IMR-90 (cell line): ENCODE results near the gene TGFB2. TPM values are rescaled to one million over a fixed set of nuclear protein-coding genes. Genes with fewer than 3 reads are reported as not detected.

Experiments
- ATAC-seq: fragments of 200-7000 bp; cut with Tn5 transposase; 2 replicates; pipeline ENCODE4 v1.9.1; 2020; ENCODE audit warnings: low read depth, mild to moderate bottlenecking, moderate library complexity
- BruUV-seq: library from RNA; stranded (reverse); fragments of 400-500 nt; replicated peaks from 2 replicates; lab custom pipeline; 2021; lab: Mats Ljungman, UMichigan
- CTCF ChIA-PET: fragments of 300-600 bp; formaldehyde crosslinking; extraction: SDS; loops from one replicate; lab custom pipeline; 2021; ENCODE audit warnings: antibody characterized with exemption; lab: Yijun Ruan, JAX
- POLR2A ChIA-PET: fragments of 300-600 bp; sonication (Branson Sonifier 250); formaldehyde crosslinking; loops from one replicate; lab custom pipeline; 2022; ENCODE audit warnings: antibody characterized with exemption; ENCODE audit not compliant: unreplicated experiment; lab: Charles Lee
- DNase-seq: peaks from one replicate; pipeline ENCODE4 v3.0.0; 2013
- H2AFZ ChIP-seq: replicated peaks from 2 replicates; pipeline ENCODE3; 2013; ENCODE audit warnings: low read length, mild to moderate bottlenecking; ENCODE audit not compliant: poor library complexity
- H2AK5ac ChIP-seq: 2 replicates; pipeline ENCODE4 v1.6.1; 2013; ENCODE audit warnings: low read depth, low read length, inconsistent platforms
- H2AK9ac ChIP-seq: replicated peaks from 2 replicates; pipeline ENCODE3; 2013; ENCODE audit warnings: mild to moderate bottlenecking, low read depth, low read length, moderate library complexity; ENCODE audit not compliant: poor library complexity
- H2BK120ac ChIP-seq: 2 replicates; pipeline ENCODE4 v1.6.1; 2013; ENCODE audit warnings: low read depth, low read length, inconsistent platforms
- H2BK15ac ChIP-seq: 3 replicates; pipeline ENCODE4 v1.6.1; 2013; ENCODE audit warnings: low read depth, low read length, inconsistent platforms
- H2BK20ac ChIP-seq: 2 replicates; pipeline ENCODE4 v1.6.1; 2013; ENCODE audit warnings: low read depth, mild to moderate bottlenecking, inconsistent platforms, low read length, moderate library complexity
- H2BK5ac ChIP-seq: 2 replicates; pipeline ENCODE4 v1.6.1; 2013; ENCODE audit warnings: mild to moderate bottlenecking, low read depth, low read length, inconsistent platforms; ENCODE audit not compliant: poor library complexity, severe bottlenecking
- H3K14ac ChIP-seq: replicated peaks from 2 replicates; pipeline ENCODE4 v1.6.1; 2013; ENCODE audit warnings: low read depth, low read length, inconsistent platforms
- H3K18ac ChIP-seq: 2 replicates; pipeline ENCODE4 v1.6.1; 2013; ENCODE audit warnings: low read depth, low read length, control low read depth
- H3K23ac ChIP-seq: 2 replicates; pipeline ENCODE4 v1.6.1; 2013; ENCODE audit warnings: low read depth, low read length, inconsistent platforms
- H3K27ac ChIP-seq: 2 replicates; pipeline ENCODE4 v1.5.1; 2013; ENCODE audit warnings: mild to moderate bottlenecking, control low read depth, low read length; ENCODE audit not compliant: insufficient read depth
- H3K27me3 ChIP-seq: 2 replicates; pipeline ENCODE4 v1.6.1; 2013; ENCODE audit warnings: low read length; ENCODE audit not compliant: control insufficient read depth, insufficient read depth
- H3K36me3 ChIP-seq: 2 replicates; pipeline ENCODE4 v1.6.1; 2013; ENCODE audit warnings: low read length, mixed read lengths; ENCODE audit not compliant: control insufficient read depth, insufficient read depth
- H3K4ac ChIP-seq: 2 replicates; pipeline ENCODE4 v1.6.1; 2013; ENCODE audit warnings: low read depth, low read length, inconsistent platforms
- H3K4me1 ChIP-seq: 2 replicates; pipeline ENCODE4 v1.6.1; 2013; ENCODE audit warnings: low read length, mixed read lengths; ENCODE audit not compliant: control insufficient read depth, insufficient read depth
- H3K4me2 ChIP-seq: 2 replicates; pipeline ENCODE4 v1.6.1; 2013; ENCODE audit warnings: low read depth, mild to moderate bottlenecking, control low read depth, low read length, moderate library complexity
- H3K4me3 ChIP-seq: 2 replicates; pipeline ENCODE4 v1.5.1; 2013; ENCODE audit warnings: low read depth, mild to moderate bottlenecking, control low read depth, low read length, moderate library complexity; ENCODE audit not compliant: insufficient read depth
- H3K56ac ChIP-seq: 2 replicates; pipeline ENCODE4 v1.6.1; 2013; ENCODE audit warnings: low read length, inconsistent platforms; ENCODE audit not compliant: insufficient read depth; ENCODE audit errors: extremely low read depth
- H3K79me1 ChIP-seq, 2 experiments: 2 replicates each; pipeline ENCODE4 v1.6.1; 2013; ENCODE audit warnings: low read length in 2 of 2, inconsistent platforms in 1 of 2, low read depth in 1 of 2
- H3K9ac ChIP-seq: 2 replicates; pipeline ENCODE4 v1.6.1; 2013; ENCODE audit warnings: low read depth, low read length, control low read depth
- H3K9me1 ChIP-seq: 2 replicates; pipeline ENCODE4 v1.6.1; 2013; ENCODE audit warnings: low read length, inconsistent platforms; ENCODE audit not compliant: insufficient read depth
- H3K9me3 ChIP-seq: 2 replicates; pipeline ENCODE4 v1.6.1; 2013; ENCODE audit warnings: low read length; ENCODE audit not compliant: control insufficient read depth, insufficient read depth
- H4K20me1 ChIP-seq: 2 replicates; pipeline ENCODE4 v1.6.1; 2013; ENCODE audit warnings: low read length, inconsistent platforms; ENCODE audit not compliant: insufficient read depth
- H4K5ac ChIP-seq: 2 replicates; pipeline ENCODE4 v1.6.1; 2013; ENCODE audit warnings: mild to moderate bottlenecking, low read depth, low read length, control low read depth
- H4K8ac ChIP-seq, 2 experiments: 2 replicates each; pipeline ENCODE4 v1.6.1; 2013; ENCODE audit warnings: low read depth in 2 of 2, low read length in 2 of 2, control low read depth in 1 of 2, inconsistent platforms in 1 of 2
- H4K91ac ChIP-seq: 2 replicates; pipeline ENCODE4 v1.6.1; 2013; ENCODE audit warnings: low read depth, low read length, inconsistent platforms; ENCODE audit not compliant: insufficient read depth
- BHLHE40 ChIP-seq: fragments of 150-350 bp; IDR thresholded peaks from 2 replicates; pipeline ENCODE4 v1.6.1; 2016; ENCODE audit warnings: mild to moderate bottlenecking, low read depth, low read length
- CEBPB ChIP-seq: IDR thresholded peaks from 2 replicates; pipeline ENCODE4 v1.6.1; 2012; ENCODE audit warnings: low read depth, low read length, improper control_type of control experiment
- MAFK ChIP-seq: IDR thresholded peaks from 2 replicates; pipeline ENCODE4 v1.6.1; 2012; ENCODE audit warnings: low read depth, low read length, improper control_type of control experiment
- MAZ ChIP-seq: IDR thresholded peaks from 2 replicates; pipeline ENCODE4 v1.6.1; 2012; ENCODE audit warnings: low read depth, mild to moderate bottlenecking, low read length, improper control_type of control experiment, moderate library complexity, borderline replicate concordance
- MXI1 ChIP-seq: IDR thresholded peaks from 2 replicates; pipeline ENCODE4 v1.6.1; 2012; ENCODE audit warnings: low read depth, mild to moderate bottlenecking, low read length, moderate library complexity, borderline replicate concordance
- POLR2A ChIP-seq: IDR thresholded peaks from 2 replicates; pipeline ENCODE4 v1.6.1; 2012; ENCODE audit warnings: mild to moderate bottlenecking, low read depth, low read length
- RAD21 ChIP-seq: IDR thresholded peaks from 2 replicates; pipeline ENCODE4 v1.6.1; 2012; ENCODE audit warnings: low read length, improper control_type of control experiment
- RFX5 ChIP-seq: IDR thresholded peaks from 2 replicates; pipeline ENCODE4 v1.8.0; 2012; ENCODE audit warnings: low read depth, mild to moderate bottlenecking, low read length, moderate library complexity
- SMC3 ChIP-seq: fragments of 150-350 bp; IDR thresholded peaks from 2 replicates; pipeline ENCODE4 v1.6.1; 2016; ENCODE audit warnings: low read depth, mild to moderate bottlenecking, antibody characterized with exemption, low read length, moderate library complexity
- WGBS, 2 experiments: methylation state at CpG; one replicate each; pipeline versions ENCODE4 v1.1.5 to v1.1.7; 2013; ENCODE audit warnings: missing lambda C conversion rate in 2 of 2; ENCODE audit not compliant: insufficient read length in 1 of 2; ENCODE audit errors: extremely low coverage in 2 of 2; 5-methylcytosine and 5-hydroxymethylcytosine counted together
- dilution Hi-C: fragments of 300-500 bp; cut with HindIII; formaldehyde crosslinking; loops from one replicate; pipeline ENCODE4 v1.14.3; 2018; ENCODE audit warnings: low sequenced_read_pairs; ENCODE audit not compliant: unreplicated experiment
- in situ Hi-C: fragments of 300-500 bp; cut with MboI; formaldehyde crosslinking; loops from 3 replicates; pipeline ENCODE4 v1.14.3; 2019; ENCODE audit warnings: low sequenced_read_pairs, inconsistent platforms, mixed read lengths
- intact Hi-C: fragments of 100-400 bp; cut with micrococcal nuclease; formaldehyde crosslinking; loops from 2 replicates; pipeline ENCODE4 v1.10.0; 2022
- polyA plus RNA-seq, 3 experiments: library from polyadenylated mRNA; depleted of rRNA; stranded (reverse); fragments of >200 nt; gene quantifications; 2 replicates each; pipeline ENCODE4 v1.2.3, GENCODE V29; 2012; ENCODE audit warnings: low replicate concordance in 1 of 3
- total RNA-seq: library from RNA; depleted of rRNA; stranded (reverse); fragments of >200 nt; gene quantifications from 2 replicates; pipeline ENCODE4 v1.2.3, GENCODE V29; 2012
- TF ChIP-seq, protein P1 (sequence below): conservative IDR thresholded peaks from 2 replicates; pipeline ENCODE4 v1.5.1; 2012; ENCODE audit warnings: mild to moderate bottlenecking, low read depth, low read length, improper control_type of control experiment
- TF ChIP-seq, protein P2 (sequence below): fragments of 150-350 bp; IDR thresholded peaks from 2 replicates; pipeline ENCODE4 v1.6.1; 2017; ENCODE audit warnings: mild to moderate bottlenecking, antibody characterized with exemption, low read length, low read depth
- TF ChIP-seq, protein P3 (sequence below): fragments of 150-350 bp; IDR thresholded peaks from 2 replicates; pipeline ENCODE4 v1.6.1; 2016; ENCODE audit warnings: low read depth, mild to moderate bottlenecking, low read length, moderate library complexity, borderline replicate concordance

Gene TGFB2
- total and polyA plus RNA-seq, 2 of the 4 experiments (the other 2 are of a cell fraction): 3.7 to 3.8 TPM

DNA sequence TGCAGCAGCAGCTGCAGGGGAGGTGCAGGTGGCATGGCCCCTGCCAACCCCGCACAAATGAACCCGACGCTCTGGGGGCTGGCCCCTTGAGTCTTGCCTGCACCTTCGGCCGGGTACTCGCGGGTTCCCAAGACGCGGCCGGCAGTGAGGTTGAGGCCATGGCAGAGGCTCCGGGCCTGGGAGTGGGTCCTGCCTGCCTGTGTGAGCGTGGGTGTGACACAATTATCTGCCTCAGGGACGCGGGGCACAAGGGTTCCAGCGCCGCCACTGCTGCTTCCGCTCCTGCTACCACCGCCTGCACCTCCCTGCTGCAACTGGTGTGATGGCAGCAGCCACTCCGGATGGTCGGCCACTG, 20.9 kb upstream of the TGFB2 start:
- H4K5ac ChIP-seq: no peak overlapping the region
- no peak overlapping the region for H3K56ac ChIP-seq
- WGBS, 2 experiments: 100% methylated on average over 7 of the region's 20 CpGs; no CpG with 5 or more reads in 1 of the 2 experiments
- BruUV-seq: no TSS peak
- no peaks in the 10 kb centered on the region for H3K9me3 ChIP-seq
- DNase-seq (no peak), ATAC-seq (no peak)
- dilution Hi-C loops: no loop called here
- H3K9me1 ChIP-seq: peaks cover 3% of the 10 kb centered on the region; the same call in 1 of the 2 replicates
- H2AK5ac ChIP-seq: no peak overlapping the region
- H3K27ac ChIP-seq: no peak overlapping the region
- H2BK15ac ChIP-seq: no peak overlapping the region
- H2AFZ ChIP-seq: no peak overlapping the region
- no peak overlapping the region for H4K91ac ChIP-seq
- ChIA-PET POLR2A (no interaction called here), CTCF (no interaction called here)
- H2BK20ac ChIP-seq: no peak overlapping the region
- in situ Hi-C loops: loop anchor here (10.0 kb wide), 2 partner anchors 1341 to 1491 kb away; no protein-coding TSS in a partner anchor
- peaks cover 0 to 3% of the 10 kb centered on the region in 2 experiments; a peak in 2 of 4 replicates for H3K79me1 ChIP-seq
- H2BK5ac ChIP-seq: no peak overlapping the region
- peaks cover 2% of the 10 kb centered on the region; the same call in 1 of the 2 replicates for H3K4me1 ChIP-seq
- H3K27me3 ChIP-seq: no peaks in the 10 kb centered on the region
- no peak overlapping the region for H3K4me3 ChIP-seq
- peaks cover 11% of the 10 kb centered on the region for H3K36me3 ChIP-seq
- no peak overlapping the region for H3K4ac ChIP-seq
- H3K23ac ChIP-seq: no peak overlapping the region
- H4K8ac ChIP-seq: no peak overlapping the region
- intact Hi-C loops: no loop called here
- H3K9ac ChIP-seq: no peak overlapping the region
- no peak overlapping the region for H3K14ac ChIP-seq
- no peak overlapping the region for H3K18ac ChIP-seq
- H2AK9ac ChIP-seq: no peak overlapping the region
- H2BK120ac ChIP-seq: no peak overlapping the region
- H3K4me2 ChIP-seq: no peak overlapping the region
- H4K20me1 ChIP-seq: no peaks in the 10 kb centered on the region
- TF ChIP-seq BHLHE40: no peak
- TF ChIP-seq MAFK: no peak
- no peak for TF ChIP-seq RFX5
- TF ChIP-seq, protein P1, sequence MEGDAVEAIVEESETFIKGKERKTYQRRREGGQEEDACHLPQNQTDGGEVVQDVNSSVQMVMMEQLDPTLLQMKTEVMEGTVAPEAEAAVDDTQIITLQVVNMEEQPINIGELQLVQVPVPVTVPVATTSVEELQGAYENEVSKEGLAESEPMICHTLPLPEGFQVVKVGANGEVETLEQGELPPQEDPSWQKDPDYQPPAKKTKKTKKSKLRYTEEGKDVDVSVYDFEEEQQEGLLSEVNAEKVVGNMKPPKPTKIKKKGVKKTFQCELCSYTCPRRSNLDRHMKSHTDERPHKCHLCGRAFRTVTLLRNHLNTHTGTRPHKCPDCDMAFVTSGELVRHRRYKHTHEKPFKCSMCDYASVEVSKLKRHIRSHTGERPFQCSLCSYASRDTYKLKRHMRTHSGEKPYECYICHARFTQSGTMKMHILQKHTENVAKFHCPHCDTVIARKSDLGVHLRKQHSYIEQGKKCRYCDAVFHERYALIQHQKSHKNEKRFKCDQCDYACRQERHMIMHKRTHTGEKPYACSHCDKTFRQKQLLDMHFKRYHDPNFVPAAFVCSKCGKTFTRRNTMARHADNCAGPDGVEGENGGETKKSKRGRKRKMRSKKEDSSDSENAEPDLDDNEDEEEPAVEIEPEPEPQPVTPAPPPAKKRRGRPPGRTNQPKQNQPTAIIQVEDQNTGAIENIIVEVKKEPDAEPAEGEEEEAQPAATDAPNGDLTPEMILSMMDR: no peak
- TF ChIP-seq MXI1: no peak
- TF ChIP-seq, protein P2, sequence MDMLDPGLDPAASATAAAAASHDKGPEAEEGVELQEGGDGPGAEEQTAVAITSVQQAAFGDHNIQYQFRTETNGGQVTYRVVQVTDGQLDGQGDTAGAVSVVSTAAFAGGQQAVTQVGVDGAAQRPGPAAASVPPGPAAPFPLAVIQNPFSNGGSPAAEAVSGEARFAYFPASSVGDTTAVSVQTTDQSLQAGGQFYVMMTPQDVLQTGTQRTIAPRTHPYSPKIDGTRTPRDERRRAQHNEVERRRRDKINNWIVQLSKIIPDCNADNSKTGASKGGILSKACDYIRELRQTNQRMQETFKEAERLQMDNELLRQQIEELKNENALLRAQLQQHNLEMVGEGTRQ: no peak
- TF ChIP-seq POLR2A: no peak
- no peak for TF ChIP-seq MAZ
- no peak for TF ChIP-seq CEBPB
- TF ChIP-seq, protein P3, sequence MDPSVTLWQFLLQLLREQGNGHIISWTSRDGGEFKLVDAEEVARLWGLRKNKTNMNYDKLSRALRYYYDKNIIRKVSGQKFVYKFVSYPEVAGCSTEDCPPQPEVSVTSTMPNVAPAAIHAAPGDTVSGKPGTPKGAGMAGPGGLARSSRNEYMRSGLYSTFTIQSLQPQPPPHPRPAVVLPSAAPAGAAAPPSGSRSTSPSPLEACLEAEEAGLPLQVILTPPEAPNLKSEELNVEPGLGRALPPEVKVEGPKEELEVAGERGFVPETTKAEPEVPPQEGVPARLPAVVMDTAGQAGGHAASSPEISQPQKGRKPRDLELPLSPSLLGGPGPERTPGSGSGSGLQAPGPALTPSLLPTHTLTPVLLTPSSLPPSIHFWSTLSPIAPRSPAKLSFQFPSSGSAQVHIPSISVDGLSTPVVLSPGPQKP: no peak
- TF ChIP-seq SMC3: no peak
- no peak for TF ChIP-seq RAD21
